ENCODE data around the gene MAGEH1. TPM values are rescaled to one million over a fixed set of nuclear protein-coding genes. Genes with fewer than 3 reads are reported as not detected.
"Not testable (repeated sequence)": the region's sequence is repeated elsewhere in the genome, so short reads cannot be mapped to it uniquely, and the experiment has no call there.

MAGEH1 gene
- polyA plus RNA-seq (2013, experiment 1 of 2) = 21.9 TPM
- 22.6 TPM for polyA plus RNA-seq (2013, experiment 2 of 2)

GRCh38 chrX:55451990-55452832 lies at the start of gene MAGEH1:
TSS of gene MAGEH1 (plus strand) at chrX:55452127. CDS start at chrX:55452375, 248 bp downstream.
- Histone ChIP-seq H3K4me1 (ENCODE audit: control insufficient read depth, insufficient read depth, low read depth, low read length) (no peaks in the 10 kb centered on the region), H2AK5ac (ENCODE audit: low read length, severe bottlenecking) (no peak within 1 kb of the TSS), H3K27ac (ENCODE audit: low read length, poor library complexity, severe bottlenecking) (no peak within 1 kb of the TSS), H3K36me3 (ENCODE audit: control insufficient read depth in 1 of 2, insufficient read depth in 2 of 2, low read depth in 1 of 2, low read length in 2 of 2) (no peaks in the 10 kb centered on the region), H2BK5ac (ENCODE audit: low read depth, low read length, poor library complexity, severe bottlenecking) (no peak within 1 kb of the TSS), H3K14ac (ENCODE audit: low read length in 2 of 2) (no peak within 1 kb of the TSS), H3K9me3 (ENCODE audit: control insufficient read depth, low read length) (no peaks in the 10 kb centered on the region), H3K18ac (ENCODE audit: low read depth in 1 of 2, low read length in 2 of 2) (peak within 1 kb of the TSS in 1 of 2 experiments; percentile 76), H4K91ac (ENCODE audit: low read length) (no peak within 1 kb of the TSS), H3K23ac (ENCODE audit: low read length in 2 of 2) (no peak within 1 kb of the TSS), H4K8ac (ENCODE audit: low read length) (peak within 1 kb of the TSS; percentile 28), H2BK15ac (ENCODE audit: low read depth, poor library complexity, severe bottlenecking) (no peak within 1 kb of the TSS), H2AFZ (ENCODE audit: low read depth, low read length) (peak within 1 kb of the TSS; percentile 14), H3K79me1 (replicated peaks; ENCODE audit: low read length, poor library complexity, severe bottlenecking) (no peaks in the 10 kb centered on the region), H3K4me2 (ENCODE audit: low read length, poor library complexity, severe bottlenecking) (no peak within 1 kb of the TSS), H2BK12ac (ENCODE audit: low read length in 2 of 2) (no peak within 1 kb of the TSS), H3K27me3 (ENCODE audit: control insufficient read depth in 1 of 2, insufficient read depth in 1 of 2, low read length in 2 of 2) (peaks cover 0 to 8% of the 10 kb centered on the region in 2 experiments), H2BK120ac (ENCODE audit: low read depth, low read length) (no peak within 1 kb of the TSS), H3K4me3 (ENCODE audit: insufficient read depth in 1 of 2, low read depth in 1 of 2, low read length in 2 of 2) (peak within 1 kb of the TSS in 1 of 2 experiments; percentile 89), H3K4ac (ENCODE audit: low read depth in 1 of 2, low read length in 2 of 2) (peak within 1 kb of the TSS in 1 of 2 experiments; percentile 41), H3K9ac (ENCODE audit: low read length) (peak within 1 kb of the TSS; percentile 93)
- peak; percentile 76 for DNase-seq
- 8% methylated on average over 41 of the region's 43 CpGs for WGBS

- H2BK15ac ChIP-seq (ENCODE audit: low read depth, poor library complexity, severe bottlenecking); H3K4me3 ChIP-seq (ENCODE audit: insufficient read depth in 1 of 2, low read depth in 1 of 2, low read length in 2 of 2); H2BK120ac ChIP-seq (ENCODE audit: low read depth, low read length); H3K23ac ChIP-seq (ENCODE audit: low read length in 2 of 2); H2AFZ ChIP-seq (ENCODE audit: low read depth, low read length); H3K14ac ChIP-seq (ENCODE audit: low read length in 2 of 2); H3K4me2 ChIP-seq (ENCODE audit: low read length, poor library complexity, severe bottlenecking); H2BK5ac ChIP-seq (ENCODE audit: low read depth, low read length, poor library complexity, severe bottlenecking); H4K91ac ChIP-seq (ENCODE audit: low read length); H3K79me1 ChIP-seq (replicated peaks; ENCODE audit: low read length, poor library complexity, severe bottlenecking); H3K9ac ChIP-seq (ENCODE audit: low read length); H3K9me3 ChIP-seq (ENCODE audit: control insufficient read depth, low read length); H4K8ac ChIP-seq (ENCODE audit: low read length); H2BK12ac ChIP-seq (ENCODE audit: low read length in 2 of 2); DNase-seq; H3K27me3 ChIP-seq (ENCODE audit: control insufficient read depth in 1 of 2, insufficient read depth in 1 of 2, low read length in 2 of 2); H2AK5ac ChIP-seq (ENCODE audit: low read length, severe bottlenecking); H3K18ac ChIP-seq (ENCODE audit: low read depth in 1 of 2, low read length in 2 of 2); H3K4ac ChIP-seq (ENCODE audit: low read depth in 1 of 2, low read length in 2 of 2); H3K36me3 ChIP-seq (ENCODE audit: control insufficient read depth in 1 of 2, insufficient read depth in 2 of 2, low read depth in 1 of 2, low read length in 2 of 2); H3K4me1 ChIP-seq (ENCODE audit: control insufficient read depth, insufficient read depth, low read depth, low read length); H3K27ac ChIP-seq (ENCODE audit: low read length, poor library complexity, severe bottlenecking): not testable (repeated sequence)
- WGBS = 100% methylated on average over 2 of the region's 4 CpGs
Observed at GRCh38 chrX:55427079-55427478, 24.8 kb upstream of the MAGEH1 start.

- H3K14ac ChIP-seq (ENCODE audit: low read length in 2 of 2); DNase-seq; H3K4me3 ChIP-seq (ENCODE audit: insufficient read depth in 1 of 2, low read depth in 1 of 2, low read length in 2 of 2); H3K27ac ChIP-seq (ENCODE audit: low read length, poor library complexity, severe bottlenecking); H4K91ac ChIP-seq (ENCODE audit: low read length); H4K8ac ChIP-seq (ENCODE audit: low read length); H3K9me3 ChIP-seq (ENCODE audit: control insufficient read depth, low read length); H3K9ac ChIP-seq (ENCODE audit: low read length); H3K36me3 ChIP-seq (ENCODE audit: control insufficient read depth in 1 of 2, insufficient read depth in 2 of 2, low read depth in 1 of 2, low read length in 2 of 2); H2AFZ ChIP-seq (ENCODE audit: low read depth, low read length); H2BK12ac ChIP-seq (ENCODE audit: low read length in 2 of 2); H3K79me1 ChIP-seq (replicated peaks; ENCODE audit: low read length, poor library complexity, severe bottlenecking); H2AK5ac ChIP-seq (ENCODE audit: low read length, severe bottlenecking); H2BK5ac ChIP-seq (ENCODE audit: low read depth, low read length, poor library complexity, severe bottlenecking); H2BK15ac ChIP-seq (ENCODE audit: low read depth, poor library complexity, severe bottlenecking); H3K4me1 ChIP-seq (ENCODE audit: control insufficient read depth, insufficient read depth, low read depth, low read length); H3K18ac ChIP-seq (ENCODE audit: low read depth in 1 of 2, low read length in 2 of 2); H3K23ac ChIP-seq (ENCODE audit: low read length in 2 of 2); H3K4me2 ChIP-seq (ENCODE audit: low read length, poor library complexity, severe bottlenecking); H3K4ac ChIP-seq (ENCODE audit: low read depth in 1 of 2, low read length in 2 of 2); H2BK120ac ChIP-seq (ENCODE audit: low read depth, low read length): not testable (repeated sequence)
- WGBS = 70% methylated on average over 5 of the region's 5 CpGs
- H3K27me3 ChIP-seq (ENCODE audit: control insufficient read depth in 1 of 2, insufficient read depth in 1 of 2, low read length in 2 of 2) = peaks cover 0 to 11% of the 10 kb centered on the region in 2 experiments
Observed at GRCh38 chrX:55443468-55443867, 8.5 kb upstream of the MAGEH1 start.

GRCh38 chrX:55450259-55450658 lies 1.7 kb upstream of the MAGEH1 start:
- Histone ChIP-seq H4K8ac (ENCODE audit: low read length) (no peak overlapping the region), H3K4me2 (ENCODE audit: low read length, poor library complexity, severe bottlenecking) (no peak overlapping the region), H3K27ac (ENCODE audit: low read length, poor library complexity, severe bottlenecking) (no peak overlapping the region), H3K9ac (ENCODE audit: low read length) (no peak overlapping the region), H4K91ac (ENCODE audit: low read length) (no peak overlapping the region), H2AK5ac (ENCODE audit: low read length, severe bottlenecking) (no peak overlapping the region), H2BK5ac (ENCODE audit: low read depth, low read length, poor library complexity, severe bottlenecking) (no peak overlapping the region), H3K14ac (ENCODE audit: low read length in 2 of 2) (no peak overlapping the region), H2BK12ac (ENCODE audit: low read length in 2 of 2) (no peak overlapping the region), H3K4me3 (ENCODE audit: insufficient read depth in 1 of 2, low read depth in 1 of 2, low read length in 2 of 2) (no peak overlapping the region), H3K18ac (ENCODE audit: low read depth in 1 of 2, low read length in 2 of 2) (no peak overlapping the region), H3K27me3 (ENCODE audit: control insufficient read depth in 1 of 2, insufficient read depth in 1 of 2, low read length in 2 of 2) (peaks cover 0 to 8% of the 10 kb centered on the region in 2 experiments), H2BK120ac (ENCODE audit: low read depth, low read length) (no peak overlapping the region), H2BK15ac (ENCODE audit: low read depth, poor library complexity, severe bottlenecking) (no peak overlapping the region), H3K9me3 (ENCODE audit: control insufficient read depth, low read length) (no peaks in the 10 kb centered on the region), H3K4me1 (ENCODE audit: control insufficient read depth, insufficient read depth, low read depth, low read length) (no peaks in the 10 kb centered on the region), H3K79me1 (replicated peaks; ENCODE audit: low read length, poor library complexity, severe bottlenecking) (no peaks in the 10 kb centered on the region), H3K23ac (ENCODE audit: low read length in 2 of 2) (no peak overlapping the region), H3K4ac (ENCODE audit: low read depth in 1 of 2, low read length in 2 of 2) (no peak overlapping the region), H2AFZ (ENCODE audit: low read depth, low read length) (no peak overlapping the region), H3K36me3 (ENCODE audit: control insufficient read depth in 1 of 2, insufficient read depth in 2 of 2, low read depth in 1 of 2, low read length in 2 of 2) (no peaks in the 10 kb centered on the region)
- 18% methylated on average over 3 of the region's 5 CpGs for WGBS
- DNase-seq = peak; percentile 6

Measured in mesenchymal stem cell (in vitro differentiated cells and primary cell).